Measurements from ENCODE around the gene LPP. TPM values are rescaled to one million over a fixed set of nuclear protein-coding genes. Genes with fewer than 3 reads are reported as not detected.

The LPP gene
- total RNA-seq, 1 experiment from 2014 or later: 54.0 TPM

GRCh38 chr3:188567478-188568195 is 413.7 kb downstream of the LPP start:
- no peak for ATAC-seq

More at GRCh38 chr3:188567478-188568195, 413.7 kb downstream of the LPP start:
- Histone ChIP-seq H2AFZ (ENCODE audit: low read depth, low read length, poor library complexity, severe bottlenecking) (no peak overlapping the region), H3K4me2 (ENCODE audit: low read length) (no peak overlapping the region), H3K4me3 (replicated peaks in 1 of 2; ENCODE audit: low read depth in 1 of 2, low read length in 2 of 2) (no peak overlapping the region), H3K9ac (ENCODE audit: low read length) (no peak overlapping the region), H4K20me1 (ENCODE audit: insufficient read depth) (no peaks in the 10 kb centered on the region), H3K9me3 (ENCODE audit: control insufficient read depth in 1 of 2, insufficient read depth in 1 of 2, low read depth in 1 of 2, low read length in 2 of 2) (no peaks in the 10 kb centered on the region), H3K4me1 (ENCODE audit: control insufficient read depth in 1 of 2, insufficient read depth in 2 of 2, low read length in 2 of 2) (no peaks in the 10 kb centered on the region), H3K27me3 (ENCODE audit: insufficient read depth, low read length) (no peaks in the 10 kb centered on the region), H3K79me2 (ENCODE audit: insufficient read depth, low read length) (no peaks in the 10 kb centered on the region), H3K27ac (ENCODE audit: low read depth, low read length) (no peak overlapping the region), H3K9me2 (ENCODE audit: insufficient read depth) (no peaks in the 10 kb centered on the region), H3K36me3 (ENCODE audit: control insufficient read depth in 1 of 2, insufficient read depth in 2 of 2, low read length in 2 of 2) (no peaks in the 10 kb centered on the region)
- ChIA-PET RAD21 (ENCODE audit: low non-redundant PET in 1 of 2, low total read pairs in 2 of 2, uncharacterized antibody in 2 of 2, unreplicated experiment in 2 of 2) (no interaction called here), CTCF (no interaction called here), POLR2A (no interaction called here)
- TF ChIP-seq SRF (IDR thresholded peaks at IDR 0.05; ENCODE audit: low read depth) (no peak), RAD21 (IDR thresholded peaks at IDR 0.05; ENCODE audit: low read depth) (no peak), REST (IDR thresholded peaks at IDR 0.05; ENCODE audit: low read depth) (no peak), MAX (IDR thresholded peaks at IDR 0.05) (no peak), JUND (IDR thresholded peaks at IDR 0.05) (no peak), TCF7L2 (IDR thresholded peaks at IDR 0.05; ENCODE audit: borderline replicate concordance, extremely low read depth, insufficient read depth, insufficient read length) (no peak), POLR2AphosphoS5 (IDR thresholded peaks at IDR 0.05; ENCODE audit: low read depth, low read length) (no peak), ATF3 (IDR thresholded peaks at IDR 0.05) (no peak), SIN3A (IDR thresholded peaks at IDR 0.05; ENCODE audit: low read depth) (no peak), EZH2 (IDR thresholded peaks at IDR 0.05) (no peak), EZH2phosphoT487 (IDR thresholded peaks at IDR 0.05; ENCODE audit: borderline replicate concordance) (no peak), ELF1 (IDR thresholded peaks at IDR 0.05; ENCODE audit: borderline replicate concordance, low read depth) (no peak), CTCF (IDR thresholded peaks at IDR 0.05 in 2 of 3, conservative IDR thresholded peaks at IDR 0.05 in 1 of 3; ENCODE audit: borderline replicate concordance in 1 of 3, insufficient read depth in 1 of 3, low read depth in 2 of 3, low read length in 2 of 3) (no peak), EGR1 (IDR thresholded peaks at IDR 0.05; ENCODE audit: low read depth) (no peak), YY1 (IDR thresholded peaks at IDR 0.05; ENCODE audit: extremely low read depth, insufficient replicate concordance, low read depth, low read length) (no peak), ZBTB33 (IDR thresholded peaks at IDR 0.05; ENCODE audit: extremely low read depth, insufficient replicate concordance, low read length) (no peak), ZFX (IDR thresholded peaks at IDR 0.05) (no peak), FOSL1 (IDR thresholded peaks at IDR 0.05; ENCODE audit: low read depth) (no peak)
- no peak for DNase-seq (ENCODE audit: low read depth, low spot score)
- BruUV-seq (replicated peaks): no TSS peak
- intact Hi-C loops (cut with micrococcal nuclease): no loop called here
